Measurements from ENCODE around the gene STUM. TPM values are rescaled to one million over a fixed set of nuclear protein-coding genes. Genes with fewer than 3 reads are reported as not detected.

The STUM gene
- total RNA-seq, 2 donors from 2014 or later, result 1.0 to 3.2 TPM

- Histone ChIP-seq H3K36me3 (no peaks in the 10 kb centered on the region), H3K27me3 (no peaks in the 10 kb centered on the region), H3K4me3 (no peak overlapping the region), H3K4me1 (peaks cover 8% of the 10 kb centered on the region), H3K9ac (ENCODE audit: low read depth in 2 of 2, low read length in 2 of 2) (no peak overlapping the region), H3K27ac (no peak overlapping the region), H3K9me3 (no peaks in the 10 kb centered on the region)
- DNase-seq, result no peak
- no peak for TF ChIP-seq CTCF (IDR thresholded peaks at IDR 0.05)
- intact Hi-C loops (cut with DNase I), result loop anchor here (10.0 kb wide), 1 partner anchor 105 kb away; the partner anchor contains the start of gene ITPKB
Measured at GRCh38 chr1:226629896-226630550, 81.5 kb downstream of the STUM start.

- DNase-seq, result no peak
- H3K27me3 ChIP-seq, result no peaks in the 10 kb centered on the region
- H3K36me3 ChIP-seq, result no peaks in the 10 kb centered on the region
- no peaks in the 10 kb centered on the region for H3K9me3 ChIP-seq
- H3K27ac ChIP-seq, result no peak overlapping the region
- no peak overlapping the region for H3K4me3 ChIP-seq
- peaks cover 8% of the 10 kb centered on the region for H3K4me1 ChIP-seq
- H3K9ac ChIP-seq (ENCODE audit: low read depth in 2 of 2, low read length in 2 of 2), result no peak overlapping the region
- intact Hi-C loops (cut with DNase I), result loop anchor here (10.0 kb wide), 1 partner anchor 104 kb away; the partner anchor contains the start of gene ITPKB
- TF ChIP-seq CTCF (IDR thresholded peaks at IDR 0.05), result no peak
Measured at GRCh38 chr1:226630592-226630991, 82.0 kb downstream of the STUM start.

- Histone ChIP-seq H3K27me3 (no peaks in the 10 kb centered on the region), H3K9me3 (no peaks in the 10 kb centered on the region), H3K27ac (no peak overlapping the region), H3K36me3 (no peaks in the 10 kb centered on the region), H3K4me3 (no peak overlapping the region), H3K4me1 (peaks cover 8% of the 10 kb centered on the region), H3K9ac (ENCODE audit: low read depth in 2 of 2, low read length in 2 of 2) (no peak overlapping the region)
- no peak for TF ChIP-seq CTCF (IDR thresholded peaks at IDR 0.05)
- no peak for DNase-seq
- intact Hi-C loops (cut with DNase I), result loop anchor here (10.0 kb wide), 1 partner anchor 103 kb away; the partner anchor contains the start of gene ITPKB
Measured at GRCh38 chr1:226631229-226632000, 82.9 kb downstream of the STUM start.

GRCh38 chr1:226632169-226632879 lies 83.8 kb downstream of the STUM start:
- TF ChIP-seq CTCF (IDR thresholded peaks at IDR 0.05), result no peak
- no peaks in the 10 kb centered on the region for H3K9me3 ChIP-seq
- H3K4me1 ChIP-seq, result peaks cover 8% of the 10 kb centered on the region
- H3K27me3 ChIP-seq, result no peaks in the 10 kb centered on the region
- H3K36me3 ChIP-seq, result no peaks in the 10 kb centered on the region
- intact Hi-C loops (cut with DNase I), result loop anchor here (10.0 kb wide), 1 partner anchor 102 kb away; the partner anchor contains the start of gene ITPKB
- no peak overlapping the region for H3K4me3 ChIP-seq
- H3K9ac ChIP-seq (ENCODE audit: low read depth in 2 of 2, low read length in 2 of 2), result no peak overlapping the region
- no peak overlapping the region for H3K27ac ChIP-seq
- DNase-seq, result no peak

GRCh38 chr1:226632922-226633351 lies 84.4 kb downstream of the STUM start:
- TF ChIP-seq CTCF (IDR thresholded peaks at IDR 0.05), result no peak
- Histone ChIP-seq H3K27me3 (no peaks in the 10 kb centered on the region), H3K36me3 (no peaks in the 10 kb centered on the region), H3K4me1 (peaks cover 8% of the 10 kb centered on the region), H3K9ac (ENCODE audit: low read depth in 2 of 2, low read length in 2 of 2) (no peak overlapping the region), H3K27ac (no peak overlapping the region), H3K9me3 (no peaks in the 10 kb centered on the region), H3K4me3 (no peak overlapping the region)
- intact Hi-C loops (cut with DNase I), result loop anchor here (10.0 kb wide), 1 partner anchor 102 kb away; the partner anchor contains the start of gene ITPKB
- DNase-seq, result no peak
